KMS-11 (cell line): ENCODE results near the gene TCF21.

Experiments
- H2AFZ ChIP-seq: fragments of 200-600 bp; sonication (generic); 2 replicates; pipeline ENCODE4 v1.6.1; 2016; ENCODE audit warnings: antibody characterized with exemption, mixed run types, low read depth
- H3K27ac ChIP-seq: fragments of 200-600 bp; sonication (generic); 2 replicates; pipeline ENCODE4 v1.6.1; 2016; ENCODE audit warnings: mild to moderate bottlenecking, mixed run types
- H3K27me3 ChIP-seq: fragments of 200-600 bp; sonication (generic); 2 replicates; pipeline ENCODE4 v1.6.1; 2017; ENCODE audit warnings: mild to moderate bottlenecking, low read depth, mixed run types, moderate library complexity; ENCODE audit not compliant: insufficient read depth
- H3K36me3 ChIP-seq: fragments of 200-600 bp; sonication (generic); 2 replicates; pipeline ENCODE4 v1.6.1; 2017; ENCODE audit warnings: mild to moderate bottlenecking, mixed run types; ENCODE audit not compliant: insufficient read depth
- H3K4me1 ChIP-seq: fragments of 200-600 bp; sonication (generic); 2 replicates; pipeline ENCODE4 v1.6.1; 2016; ENCODE audit warnings: mild to moderate bottlenecking, low read depth, mixed run types; ENCODE audit not compliant: poor library complexity, severe bottlenecking
- H3K4me2 ChIP-seq: fragments of 200-600 bp; sonication (generic); 2 replicates; pipeline ENCODE4 v1.7.0; 2016; ENCODE audit warnings: mild to moderate bottlenecking, mixed run types
- H3K4me3 ChIP-seq: fragments of 200-600 bp; sonication (generic); IDR thresholded peaks from 2 replicates; pipeline ENCODE4 v1.6.1; 2017; ENCODE audit warnings: low read depth, low read length, mixed read lengths; ENCODE audit not compliant: insufficient read depth
- H3K79me2 ChIP-seq: fragments of 200-600 bp; sonication (generic); 2 replicates; pipeline ENCODE4 v1.6.1; 2016; ENCODE audit warnings: low read depth, mixed run types; ENCODE audit not compliant: insufficient read depth
- H3K9ac ChIP-seq: fragments of 200-600 bp; sonication (generic); 2 replicates; pipeline ENCODE4 v1.6.1; 2016; ENCODE audit warnings: mild to moderate bottlenecking, mixed run types
- H4K20me1 ChIP-seq: fragments of 200-600 bp; sonication (generic); 2 replicates; pipeline ENCODE4 v1.6.1; 2016; ENCODE audit warnings: mild to moderate bottlenecking, mixed run types; ENCODE audit not compliant: insufficient read depth
- CTCF ChIP-seq: fragments of 200-600 bp; sonication (generic); conservative IDR thresholded peaks from 2 replicates; pipeline ENCODE4 v1.6.1; 2017; ENCODE audit warnings: low read depth, mild to moderate bottlenecking, antibody characterized with exemption, low read length, moderate library complexity, mixed read lengths

Gene TCF21

GRCh38 chr6:133888929-133889556 is at the start of gene TCF21:
TSS of gene TCF21 (plus strand) at chr6:133889113. CDS start at chr6:133889398, 285 bp downstream.
- Histone ChIP-seq H4K20me1 (no peaks in the 10 kb centered on the region), H3K4me3 (no peak within 1 kb of the TSS), H3K9ac (no peak within 1 kb of the TSS), H3K4me2 (no peak within 1 kb of the TSS), H2AFZ (no peak within 1 kb of the TSS), H3K36me3 (no peaks in the 10 kb centered on the region), H3K27me3 (no peaks in the 10 kb centered on the region), H3K27ac (no peak within 1 kb of the TSS), H3K4me1 (peaks cover 7% of the 10 kb centered on the region), H3K79me2 (no peaks in the 10 kb centered on the region)
- no peak for TF ChIP-seq CTCF

DNA sequence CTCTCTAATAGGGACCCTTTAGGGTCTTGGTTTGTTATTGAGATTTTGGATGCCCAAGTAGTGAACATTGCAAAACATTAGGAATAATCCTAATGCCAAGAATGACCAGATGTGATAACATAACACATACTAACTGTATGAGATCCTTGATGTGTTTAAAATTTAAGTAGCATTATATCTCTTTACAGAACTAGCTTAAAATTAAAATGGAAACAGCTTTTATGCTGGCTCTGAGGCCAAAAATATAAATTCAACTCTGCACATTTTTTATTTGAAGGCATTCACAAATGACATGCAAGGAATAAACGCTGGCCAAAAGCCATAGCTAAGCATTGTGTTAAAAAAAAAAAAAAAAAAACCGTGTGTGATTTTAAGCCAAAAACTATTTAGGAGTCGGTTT is 47.7 kb upstream of the TCF21 start:
- Histone ChIP-seq H3K4me2 (no peak overlapping the region), H3K27ac (no peak overlapping the region), H3K4me1 (peaks cover 12% of the 10 kb centered on the region), H3K4me3 (no peak overlapping the region), H3K36me3 (no peaks in the 10 kb centered on the region), H4K20me1 (no peaks in the 10 kb centered on the region), H2AFZ (no peak overlapping the region), H3K79me2 (no peaks in the 10 kb centered on the region), H3K27me3 (no peaks in the 10 kb centered on the region), H3K9ac (no peak overlapping the region)
- no peak for TF ChIP-seq CTCF

DNA sequence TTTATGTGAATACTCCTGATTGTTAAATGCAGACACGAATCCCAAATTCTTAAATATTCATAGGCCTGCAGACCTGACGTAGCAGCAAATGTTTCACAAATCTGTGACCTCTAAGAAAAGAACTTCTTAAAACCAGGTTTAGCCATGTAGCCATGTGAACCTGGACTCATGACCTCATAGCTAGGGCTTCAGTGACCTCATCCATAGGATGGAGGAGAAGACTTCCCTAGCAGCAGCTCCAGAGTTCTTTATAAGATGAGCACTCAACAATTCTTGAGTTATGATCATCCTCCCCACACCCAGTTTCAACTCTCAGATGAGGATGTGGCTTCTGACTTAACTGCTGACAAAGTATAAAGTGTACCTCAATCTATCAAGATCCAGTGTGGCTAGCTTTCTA is 45.8 kb upstream of the TCF21 start:
- Histone ChIP-seq H3K27ac (no peak overlapping the region), H3K79me2 (no peaks in the 10 kb centered on the region), H3K9ac (no peak overlapping the region), H3K4me2 (no peak overlapping the region), H3K4me3 (no peak overlapping the region), H2AFZ (no peak overlapping the region), H3K4me1 (peaks cover 12% of the 10 kb centered on the region), H4K20me1 (no peaks in the 10 kb centered on the region), H3K36me3 (no peaks in the 10 kb centered on the region), H3K27me3 (no peaks in the 10 kb centered on the region)
- TF ChIP-seq CTCF, result no peak

- Histone ChIP-seq H3K4me3 (no peak overlapping the region), H2AFZ (no peak overlapping the region), H3K4me2 (no peak overlapping the region), H3K79me2 (no peaks in the 10 kb centered on the region), H4K20me1 (no peaks in the 10 kb centered on the region), H3K27me3 (no peaks in the 10 kb centered on the region), H3K36me3 (no peaks in the 10 kb centered on the region), H3K9ac (no peak overlapping the region), H3K27ac (no peak overlapping the region), H3K4me1 (peaks cover 12% of the 10 kb centered on the region)
- no peak for TF ChIP-seq CTCF
These were observed 44.2 kb upstream of the TCF21 start for GRCh38 chr6:133844709-133845108.
